B cell (primary cell): Measurements from ENCODE around the gene PLEKHJ1. TPM values are rescaled to one million over a fixed set of nuclear protein-coding genes. Genes with fewer than 3 reads are reported as not detected.

Experiments used
- ATAC-seq: fragments of 200-7000 bp; cut with Tn5 transposase; one replicate; pipeline ENCODE4 v1.10.0; 2021; ENCODE audit warnings: low read depth, mild to moderate bottlenecking, moderate number of reproducible peaks, moderate library complexity
- CTCF ChIA-PET: fragments of 350-600 bp; sonication (Branson Sonifier 250); formaldehyde crosslinking; loops from one replicate; lab custom pipeline; 2021; ENCODE audit warnings: antibody characterized with exemption, inconsistent platforms; lab: Charles Lee
- POLR2A ChIA-PET: fragments of 350-600 bp; sonication (Branson Sonifier 250); formaldehyde crosslinking; loops from one replicate; lab custom pipeline; 2021; ENCODE audit warnings: antibody characterized with exemption; lab: Charles Lee
- DNase-seq: peaks from one replicate; pipeline ENCODE4 v3.0.0; 2013
- H2AFZ ChIP-seq: 2 replicates; pipeline ENCODE4 v1.6.1; 2012; ENCODE audit warnings: mild to moderate bottlenecking, low read depth, low read length; ENCODE audit not compliant: insufficient read depth, poor library complexity, severe bottlenecking
- H3K27ac ChIP-seq, 2 donors: 1 replicate in 1 of 2; 2 replicates in 1 of 2; pipeline ENCODE4 v1.5.1; 2012 to 2013; ENCODE audit warnings: low read length in 2 of 2, mild to moderate bottlenecking in 2 of 2, moderate library complexity in 1 of 2
- H3K27me3 ChIP-seq, 4 experiments: fragments of 200-600 bp in 1 of 4; sonication (generic) in 1 of 4; replicated peaks in 1 of 4; 1 replicate in 2 of 4; 2 replicates in 2 of 4; pipeline versions ENCODE4 v1.6.1 to v1.7.0; 2013 to 2016; ENCODE audit warnings: low read length in 3 of 4, mild to moderate bottlenecking in 2 of 4, mixed read lengths in 1 of 4, moderate library complexity in 1 of 4; ENCODE audit not compliant: insufficient read depth in 4 of 4, control insufficient read depth in 3 of 4; ENCODE audit errors: control extremely low read depth in 1 of 4
- H3K36me3 ChIP-seq, 2 experiments: replicated peaks in 1 of 2; 1 replicate in 1 of 2; 2 replicates in 1 of 2; pipeline versions ENCODE4 v1.6.1 to v1.7.1; 2013; ENCODE audit warnings: low read length in 1 of 2; ENCODE audit not compliant: insufficient read depth in 2 of 2, control insufficient read depth in 1 of 2; ENCODE audit errors: control extremely low read depth in 1 of 2, extremely low read depth in 1 of 2
- H3K4me1 ChIP-seq, 2 donors: fragments of 200-600 bp in 1 of 2; sonication (generic) in 1 of 2; 1 replicate in 1 of 2; 2 replicates in 1 of 2; pipeline versions ENCODE4 v1.5.1 to v1.6.1; 2013 to 2017; ENCODE audit warnings: low read length in 2 of 2; ENCODE audit not compliant: control insufficient read depth in 2 of 2, insufficient read depth in 2 of 2
- H3K4me2 ChIP-seq: replicated peaks from 2 replicates; pipeline ENCODE3; 2012; ENCODE audit warnings: mild to moderate bottlenecking, low read depth, low read length; ENCODE audit not compliant: poor library complexity, severe bottlenecking
- H3K4me3 ChIP-seq, 5 experiments: fragments of 200-600 bp in 1 of 5; sonication (generic) in 1 of 5; 1 replicate in 3 of 5; 2 replicates in 2 of 5; pipeline versions ENCODE4 v1.5.1 to v1.7.0; 2011 to 2016; ENCODE audit warnings: low read length in 4 of 5, mild to moderate bottlenecking in 4 of 5, low read depth in 2 of 5, control low read depth in 1 of 5, moderate library complexity in 1 of 5; ENCODE audit not compliant: insufficient read depth in 1 of 5; ENCODE audit errors: control extremely low read depth in 1 of 5, extremely low read depth in 1 of 5
- H3K79me2 ChIP-seq: fragments of 200-600 bp; sonication (generic); one replicate; pipeline ENCODE4 v1.6.0; 2016; ENCODE audit warnings: low read length; ENCODE audit not compliant: control insufficient read depth, insufficient read depth
- H3K9ac ChIP-seq: fragments of 200-600 bp; sonication (generic); 2 replicates; pipeline ENCODE4 v1.6.1; 2017; ENCODE audit warnings: mild to moderate bottlenecking, low read length, moderate library complexity
- H3K9me3 ChIP-seq, 3 donors: one replicate each; pipeline versions ENCODE4 v1.6.1 to v1.7.1; 2013; ENCODE audit warnings: low read length in 2 of 3; ENCODE audit not compliant: control insufficient read depth in 2 of 3, insufficient read depth in 1 of 3; ENCODE audit errors: control extremely low read depth in 1 of 3
- H4K20me1 ChIP-seq: 2 replicates; pipeline ENCODE4 v1.6.0; 2012; ENCODE audit warnings: mild to moderate bottlenecking, low read length; ENCODE audit not compliant: insufficient read depth, control insufficient read depth, poor library complexity, severe bottlenecking
- H3K27ac Mint-ChIP-seq: one replicate; pipeline ENCODE4 v1.8.0; 2021; ENCODE audit warnings: mixed read lengths
- H3K27me3 Mint-ChIP-seq: one replicate; pipeline ENCODE4 v1.8.0; 2021; ENCODE audit warnings: mixed read lengths
- H3K4me1 Mint-ChIP-seq: one replicate; pipeline ENCODE4 v1.8.0; 2021; ENCODE audit warnings: mixed read lengths
- H3K4me3 Mint-ChIP-seq: one replicate; pipeline ENCODE4 v1.8.0; 2021; ENCODE audit warnings: mixed read lengths
- H3K9me3 Mint-ChIP-seq: one replicate; pipeline ENCODE4 v1.8.0; 2022; ENCODE audit warnings: mixed read lengths; ENCODE audit not compliant: insufficient read depth
- EZH2 ChIP-seq: IDR thresholded peaks from 2 replicates; pipeline ENCODE4 v1.6.1; 2012; ENCODE audit warnings: borderline replicate concordance, low read depth, mild to moderate bottlenecking, moderate library complexity, low read length; ENCODE audit not compliant: insufficient read depth, poor library complexity, severe bottlenecking
- WGBS: methylation state at CpG from one replicate; pipeline ENCODE4 v1.1.5; 2013; ENCODE audit warnings: missing lambda C conversion rate; ENCODE audit not compliant: insufficient coverage; 5-methylcytosine and 5-hydroxymethylcytosine counted together
- intact Hi-C: fragments of 100-400 bp; cut with micrococcal nuclease; formaldehyde crosslinking; loops from one replicate; pipeline ENCODE4 v1.10.0; 2022
- polyA plus RNA-seq: library from polyadenylated mRNA; depleted of rRNA; stranded (reverse); fragments of >200 nt; gene quantifications from 2 replicates; pipeline ENCODE4 v1.2.3, GENCODE V29; 2012
- total RNA-seq, 2 donors: library from RNA; stranded (reverse); fragments of 120-200 nt in 1 of 2; gene quantifications; 1 replicate in 1 of 2; 2 replicates in 1 of 2; pipeline versions ENCODE4 v1.2.3 to v1.2.4, GENCODE V29; 2013 to 2022
- TF ChIP-seq, protein P1 (sequence below): fragments of 200-600 bp; IDR thresholded peaks from one replicate; pipeline ENCODE4 v1.8.0; 2022; ENCODE audit warnings: antibody characterized with exemption, mild to moderate bottlenecking

PLEKHJ1 gene
- total and polyA plus RNA-seq, 2 donors (not counting 1 experiment from before 2014, with no cell fraction given): 86.7 to 117 TPM

DNA sequence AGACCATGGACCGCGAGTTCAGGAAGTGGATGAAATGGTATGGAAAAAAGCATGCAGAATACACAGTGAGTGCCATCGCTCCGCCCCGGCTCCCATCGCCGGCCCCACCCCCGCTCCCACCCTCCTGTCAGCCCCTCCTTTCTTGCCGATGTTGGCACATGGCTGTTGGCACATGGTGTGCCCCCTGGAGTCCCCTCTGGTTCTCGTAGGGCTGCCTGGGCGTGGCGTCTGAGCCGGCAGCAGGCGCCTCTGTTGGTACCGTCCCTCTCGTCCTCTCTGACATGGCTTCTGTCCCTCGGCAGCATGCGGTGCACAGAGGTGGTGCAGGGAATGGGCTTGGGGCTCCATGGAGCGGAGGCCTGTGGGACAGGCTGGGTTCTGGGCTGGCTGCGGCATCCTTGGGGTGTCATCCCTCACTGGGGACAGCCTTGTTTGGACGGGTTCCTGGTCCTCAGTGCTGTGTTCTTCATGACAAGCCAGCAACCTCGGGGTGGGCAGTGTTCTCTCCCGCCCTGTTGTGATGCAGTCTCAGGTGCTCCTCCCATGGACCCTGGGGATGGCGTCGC, 41.5 kb downstream of the PLEKHJ1 start:
- H4K20me1 ChIP-seq: peaks cover 90% of the 10 kb centered on the region
- H3K4me1 ChIP-seq: no peaks in the 10 kb centered on the region
- H3K27me3 ChIP-seq: no peaks in the 10 kb centered on the region
- H3K4me3 ChIP-seq: no peak overlapping the region
- H3K9ac ChIP-seq: no peak overlapping the region
- intact Hi-C loops: no loop called here
- ATAC-seq (no peak), DNase-seq (no peak)
- H3K27ac Mint-ChIP-seq: no peak overlapping the region
- 96% methylated on average over 23 of the region's 25 CpGs for WGBS
- POLR2A ChIA-PET: no interaction called here
- H3K79me2 ChIP-seq: peaks cover 98% of the 10 kb centered on the region
- no peak overlapping the region for H2AFZ ChIP-seq
- no peak overlapping the region for H3K4me2 ChIP-seq
- no peak overlapping the region for H3K4me3 Mint-ChIP-seq
- no peak overlapping the region for H3K27ac ChIP-seq
- CTCF ChIA-PET: no interaction called here
- TF ChIP-seq, protein P1, sequence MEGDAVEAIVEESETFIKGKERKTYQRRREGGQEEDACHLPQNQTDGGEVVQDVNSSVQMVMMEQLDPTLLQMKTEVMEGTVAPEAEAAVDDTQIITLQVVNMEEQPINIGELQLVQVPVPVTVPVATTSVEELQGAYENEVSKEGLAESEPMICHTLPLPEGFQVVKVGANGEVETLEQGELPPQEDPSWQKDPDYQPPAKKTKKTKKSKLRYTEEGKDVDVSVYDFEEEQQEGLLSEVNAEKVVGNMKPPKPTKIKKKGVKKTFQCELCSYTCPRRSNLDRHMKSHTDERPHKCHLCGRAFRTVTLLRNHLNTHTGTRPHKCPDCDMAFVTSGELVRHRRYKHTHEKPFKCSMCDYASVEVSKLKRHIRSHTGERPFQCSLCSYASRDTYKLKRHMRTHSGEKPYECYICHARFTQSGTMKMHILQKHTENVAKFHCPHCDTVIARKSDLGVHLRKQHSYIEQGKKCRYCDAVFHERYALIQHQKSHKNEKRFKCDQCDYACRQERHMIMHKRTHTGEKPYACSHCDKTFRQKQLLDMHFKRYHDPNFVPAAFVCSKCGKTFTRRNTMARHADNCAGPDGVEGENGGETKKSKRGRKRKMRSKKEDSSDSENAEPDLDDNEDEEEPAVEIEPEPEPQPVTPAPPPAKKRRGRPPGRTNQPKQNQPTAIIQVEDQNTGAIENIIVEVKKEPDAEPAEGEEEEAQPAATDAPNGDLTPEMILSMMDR: no peak
- TF ChIP-seq EZH2: no peak
- H3K36me3 ChIP-seq: peaks cover 0 to 63% of the 10 kb centered on the region in 2 experiments
- no peaks in the 10 kb centered on the region for H3K9me3 Mint-ChIP-seq
- H3K27me3 Mint-ChIP-seq: no peaks in the 10 kb centered on the region
- H3K4me1 Mint-ChIP-seq: peaks cover 3% of the 10 kb centered on the region
- no peaks in the 10 kb centered on the region for H3K9me3 ChIP-seq

DNA sequence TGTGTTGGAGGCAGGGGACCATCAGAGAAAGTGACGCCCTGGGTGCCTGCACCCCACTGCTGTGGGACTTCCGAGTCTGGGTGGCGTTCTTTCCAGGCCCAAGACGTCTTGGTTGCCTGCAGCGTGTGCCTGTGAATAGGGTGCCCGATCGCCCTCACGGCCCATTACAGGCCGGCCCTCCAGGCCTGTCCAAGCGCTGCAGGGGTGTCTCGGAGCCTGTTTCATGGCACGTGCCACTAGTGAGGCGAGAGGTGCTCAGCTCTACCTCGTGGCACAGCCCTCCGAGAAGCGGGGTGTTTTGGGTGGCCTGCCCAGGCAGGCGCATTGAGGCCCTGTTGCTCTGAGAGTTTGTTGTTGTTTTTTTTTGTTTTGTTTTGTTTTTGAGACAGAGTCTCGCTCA, 42.3 kb downstream of the PLEKHJ1 start:
- POLR2A ChIA-PET: no interaction called here
- CTCF ChIA-PET: no interaction called here
- TF ChIP-seq, protein P1: no peak
- no peak for TF ChIP-seq EZH2
- Histone ChIP-seq H3K79me2 (peaks cover 98% of the 10 kb centered on the region), H3K36me3 (peaks cover 0 to 70% of the 10 kb centered on the region in 2 experiments), H3K9me3 (no peaks in the 10 kb centered on the region), H3K4me1 (peaks cover 2 to 4% of the 10 kb centered on the region in 2 donors), H3K4me3 (no peak overlapping the region), H3K27me3 (no peaks in the 10 kb centered on the region), H2AFZ (no peak overlapping the region), H4K20me1 (peaks cover 90% of the 10 kb centered on the region), H3K27ac (no peak overlapping the region), H3K9ac (no peak overlapping the region), H3K4me2 (no peak overlapping the region)
- ATAC-seq (no peak), DNase-seq (no peak)
- Mint-ChIP-seq H3K4me1 (peaks cover 3% of the 10 kb centered on the region), H3K9me3 (no peaks in the 10 kb centered on the region), H3K27ac (no peak overlapping the region), H3K4me3 (no peak overlapping the region), H3K27me3 (no peaks in the 10 kb centered on the region)
- intact Hi-C loops: no loop called here
- WGBS: over 99% methylated on average over 18 of the region's 18 CpGs
